K562 (cell line): ENCODE data around the gene PTGR3. TPM values are rescaled to one million over a fixed set of nuclear protein-coding genes. Genes with fewer than 3 reads are reported as not detected.

Source experiments
- ATAC-seq: fragments of 200-7000 bp; cut with Tn5 transposase; 3 replicates; pipeline ENCODE4 v1.9.1; 2020; ENCODE audit warnings: moderate library complexity
- BruUV-seq: library from RNA; stranded (reverse); fragments of 400-500 nt; replicated peaks from 2 replicates; lab custom pipeline; 2021; lab: Mats Ljungman, UMichigan
- CTCF ChIA-PET: fragments of 300-600 bp; formaldehyde crosslinking; extraction: SDS; loops from one replicate; lab custom pipeline; 2021; ENCODE audit warnings: low intra/inter-chr PET ratio; lab: Yijun Ruan, JAX
- POLR2A ChIA-PET: fragments of 300-600, 350-650 bp; sonication (Branson Sonifier 250); formaldehyde crosslinking; extraction: SDS; loops from one replicate; lab custom pipeline; 2021; ENCODE audit warnings: antibody characterized with exemption, inconsistent platforms; lab: Yijun Ruan, JAX
- DNase-seq, 4 experiments: peaks; one replicate each; pipeline versions ENCODE4 v3.0.0 to v3.0.0-alpha.2; 2011 to 2018; ENCODE audit warnings: low spot score in 3 of 4, mixed read lengths in 3 of 4; ENCODE audit errors: extremely low read depth in 1 of 4
- FAIRE-seq: peaks from 2 replicates; lab custom pipeline; 2011; peaks lifted over from hg19 to GRCh38; lab: Jason Lieb, UNC
- H2AFZ ChIP-seq: 2 replicates; pipeline ENCODE4 v1.6.0; 2011; ENCODE audit warnings: low read depth, low read length, control low read depth, inconsistent platforms
- H3K27ac ChIP-seq: fragments of 200-600 bp; 3 replicates; pipeline ENCODE4 v1.8.0; 2011; ENCODE audit warnings: low read depth, mild to moderate bottlenecking, control low read depth, inconsistent platforms, low read length, moderate library complexity, mixed read lengths; ENCODE audit errors: extremely low read depth
- H3K27me3 ChIP-seq, 2 experiments: fragments of 300-600 bp in 1 of 2; 2 replicates in 1 of 2; 3 replicates in 1 of 2; pipeline versions ENCODE4 v1.6.0 to v1.8.0; 2011; ENCODE audit warnings: inconsistent platforms in 2 of 2, low read length in 2 of 2, mild to moderate bottlenecking in 1 of 2, mixed read lengths in 1 of 2, moderate library complexity in 1 of 2; ENCODE audit not compliant: control insufficient read depth in 2 of 2, insufficient read depth in 2 of 2
- H3K36me3 ChIP-seq: fragments of 300-600 bp; 3 replicates; pipeline ENCODE4 v1.8.0; 2011; ENCODE audit warnings: mild to moderate bottlenecking, low read length, inconsistent platforms; ENCODE audit not compliant: control insufficient read depth, insufficient read depth
- H3K4me1 ChIP-seq, 2 experiments: fragments of 200-600 bp in 1 of 2; replicated peaks in 1 of 2; 2 replicates in 1 of 2; 3 replicates in 1 of 2; pipeline versions ENCODE4 v1.5.1 to v1.8.0; 2011; ENCODE audit warnings: inconsistent platforms in 2 of 2, low read length in 2 of 2, mild to moderate bottlenecking in 1 of 2, mixed read lengths in 1 of 2, moderate library complexity in 1 of 2; ENCODE audit not compliant: control insufficient read depth in 2 of 2, insufficient read depth in 2 of 2
- H3K4me2 ChIP-seq: 2 replicates; pipeline ENCODE4 v1.6.1; 2011; ENCODE audit warnings: low read length, control low read depth, inconsistent platforms, mixed read lengths; ENCODE audit not compliant: insufficient read depth
- H3K4me3 ChIP-seq: fragments of 200-600 bp; sonication (generic), shearing (Covaris generic); 2 replicates; pipeline ENCODE4 v1.5.1; 2016; ENCODE audit warnings: control low read depth, inconsistent platforms
- H3K79me2 ChIP-seq: fragments of 200-600 bp; 3 replicates; pipeline ENCODE4 v1.8.0; 2011; ENCODE audit warnings: low read length, inconsistent platforms; ENCODE audit not compliant: control insufficient read depth, insufficient read depth
- H3K9ac ChIP-seq, 2 experiments: 2 replicates each; pipeline versions ENCODE4 v1.6.0 to v1.6.1; 2011; ENCODE audit warnings: low read depth in 2 of 2, low read length in 2 of 2, control low read depth in 1 of 2, inconsistent platforms in 1 of 2, mild to moderate bottlenecking in 1 of 2, mixed read lengths in 1 of 2; ENCODE audit not compliant: insufficient read depth in 1 of 2
- H3K9me1 ChIP-seq: one replicate; pipeline ENCODE4 v1.6.0; 2011; ENCODE audit warnings: inconsistent platforms, mild to moderate bottlenecking, low read length, moderate library complexity; ENCODE audit not compliant: control insufficient read depth, insufficient read depth
- H3K9me3 ChIP-seq: replicated peaks from 2 replicates; pipeline ENCODE4 v1.5.1; 2011; ENCODE audit warnings: low read depth, low read length, inconsistent platforms; ENCODE audit not compliant: control insufficient read depth, insufficient read depth
- H4K20me1 ChIP-seq: replicated peaks from 2 replicates; pipeline ENCODE4 v1.6.1; 2011; ENCODE audit warnings: low read length, inconsistent platforms, mixed read lengths; ENCODE audit not compliant: control insufficient read depth, insufficient read depth
- CHD4 ChIP-seq: fragments of 200-600 bp; sonication (generic); IDR thresholded peaks from 3 replicates; pipeline ENCODE4 v1.6.1; 2012; ENCODE audit warnings: low read depth, mild to moderate bottlenecking, mixed read lengths, low read length, inconsistent platforms; ENCODE audit not compliant: insufficient read depth, insufficient replicate concordance, poor library complexity, severe bottlenecking
- MAFK ChIP-seq: IDR thresholded peaks from 2 replicates; pipeline ENCODE4 v1.6.1; 2011; ENCODE audit warnings: low read length, improper control_type of control experiment
- RUNX1 ChIP-seq: sonication (generic); IDR thresholded peaks from 2 replicates; pipeline ENCODE4 v1.6.1; 2016; ENCODE audit warnings: antibody characterized with exemption, low read depth
- ZKSCAN8 ChIP-seq: fragments of 200-800 bp; sonication (Bioruptor generic); IDR thresholded peaks from 2 replicates; pipeline ENCODE4 v1.6.1; 2016; ENCODE audit warnings: missing genetic modification characterization, missing compliant biosample characterization
- ZNF134 ChIP-seq: fragments of 250-450 bp; sonication (Bioruptor Pico); conservative IDR thresholded peaks from 2 replicates; pipeline ENCODE4 v1.4.0; 2020
- ZNF224 ChIP-seq: sonication (generic); formaldehyde crosslinking; IDR thresholded peaks from 2 replicates; pipeline ENCODE4 v1.8.0; 2022; ENCODE audit warnings: mild to moderate bottlenecking, missing genetic modification reagents
- ZNF764 ChIP-seq: fragments of 250-450 bp; sonication (Bioruptor Pico); IDR thresholded peaks from 2 replicates; pipeline ENCODE4 v1.4.0; 2020; ENCODE audit warnings: low read depth, mild to moderate bottlenecking, moderate library complexity
- WGBS: fragments of 100-300 bp; shearing (Covaris generic); methylation state at CpG from one replicate; pipeline ENCODE4 v1.1.6; 2016; ENCODE audit warnings: low coverage, mixed read lengths; ENCODE audit not compliant: insufficient coverage; ENCODE audit errors: missing lambda C conversion rate; 5-methylcytosine and 5-hydroxymethylcytosine counted together
- in situ Hi-C: fragments of 300-500 bp; cut with MboI; formaldehyde crosslinking; loops from 4 replicates; pipeline ENCODE4 v1.15.0; 2018; ENCODE audit warnings: inconsistent platforms, mixed read lengths
- intact Hi-C: fragments of 100-400 bp; cut with micrococcal nuclease; formaldehyde crosslinking; loops from 2 replicates; pipeline ENCODE4 v1.14.2; 2022
- polyA plus RNA-seq, 8 experiments: library from polyadenylated mRNA; depleted of rRNA in 4 of 8; stranded (reverse) in 5 of 8; unstranded in 3 of 8; fragments of >200 nt; fragmentation: Nextera tagmentation in 2 of 8; fragmentation: Illumina TruSeq in 1 of 8; extraction: Ambion mirVana in 2 of 8; extraction: Trizol in 1 of 8; gene quantifications; 2 replicates each; pipeline versions ENCODE4 v1.2.1 to v1.2.3, GENCODE V29; 2011 to 2014; ENCODE audit warnings: inconsistent platforms in 1 of 8, missing spikeins in 1 of 8
- total RNA-seq, 7 experiments: library from RNA; depleted of rRNA in 6 of 7; stranded (reverse); fragments of >200 nt in 6 of 7; fragmentation: Illumina TruSeq in 2 of 7; extraction: Trizol in 2 of 7; gene quantifications; 2 replicates each; pipeline versions ENCODE4 v1.2.1 to v1.2.3, GENCODE V29; 2011 to 2021; ENCODE audit warnings: low replicate concordance in 1 of 7
- TF ChIP-seq, protein P1 (sequence below): conservative IDR thresholded peaks from 2 replicates; pipeline ENCODE4 v1.6.1; 2011; ENCODE audit warnings: low read depth, mild to moderate bottlenecking, low read length; ENCODE audit not compliant: control insufficient read depth
- TF ChIP-seq, protein P2 (sequence below): fragments of 200-800 bp; sonication (Bioruptor generic); IDR thresholded peaks from 2 replicates; pipeline ENCODE4 v1.6.1; 2017; ENCODE audit warnings: missing genetic modification characterization, missing compliant biosample characterization

PTGR3 gene
- total and polyA plus RNA-seq, 9 of the 15 experiments (the other 6 are each of a cell fraction or from before 2014, with no cell fraction given), result 4.1 to 32.3 (median 15.3) TPM

DNA sequence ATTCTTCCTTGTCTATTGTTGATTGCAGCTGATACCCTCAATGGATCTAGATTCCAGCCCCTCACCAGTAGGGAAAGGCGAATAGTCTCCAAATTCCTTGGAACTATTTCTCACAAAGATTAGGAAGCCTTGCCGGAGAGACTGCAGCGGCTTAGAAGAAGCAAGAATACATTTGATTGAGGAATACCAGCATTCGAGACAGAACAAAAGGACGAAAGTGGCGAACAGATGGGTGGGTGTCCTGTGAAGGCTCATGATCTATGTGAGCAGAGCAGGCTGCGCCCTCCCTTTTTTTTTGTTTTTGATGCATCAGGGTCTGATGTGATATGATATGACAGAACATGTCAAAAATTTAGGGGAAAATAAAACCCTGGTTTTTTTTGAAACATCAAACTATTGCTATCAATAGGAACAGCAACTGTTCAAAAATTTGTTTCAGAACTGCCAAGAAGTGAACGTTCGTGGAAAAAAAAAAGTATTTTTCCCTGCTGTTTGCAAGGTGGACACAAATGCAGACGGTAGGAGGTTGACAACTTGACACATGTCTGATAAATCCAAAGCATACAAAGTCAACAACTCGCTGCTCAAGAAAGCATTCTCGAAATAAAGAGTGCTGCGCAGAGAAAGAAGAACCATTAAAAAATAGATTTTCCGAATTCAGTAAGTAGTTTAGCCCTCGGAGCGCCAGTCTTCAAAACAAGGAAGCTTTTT is 49.1 kb downstream of the PTGR3 start:
- Histone ChIP-seq H4K20me1 (no peaks in the 10 kb centered on the region), H3K9me3 (no peaks in the 10 kb centered on the region), H3K27me3 (peaks cover 25 to 85% of the 10 kb centered on the region in 2 experiments), H3K4me3 (no peak overlapping the region), H3K4me1 (peaks cover 0 to 7% of the 10 kb centered on the region in 2 experiments; a peak in 1 of 5 replicates), H3K9me1 (no peaks in the 10 kb centered on the region), H3K79me2 (no peaks in the 10 kb centered on the region), H3K9ac (no peak overlapping the region), H3K4me2 (no peak overlapping the region), H3K36me3 (no peaks in the 10 kb centered on the region), H2AFZ (no peak overlapping the region), H3K27ac (no peak overlapping the region)
- intact Hi-C loops, result loop anchor here (10.0 kb wide), 1 partner anchor 315 kb away; no protein-coding TSS in a partner anchor
- ATAC-seq (no peak), DNase-seq (no peak), FAIRE-seq (no peak)
- ChIA-PET CTCF (no interaction called here), POLR2A (no interaction called here)
- in situ Hi-C loops, result no loop called here
- no TSS peak for BruUV-seq
- TF ChIP-seq ZNF764 (CRISPR knock-in tag), result no peak
- no peak for TF ChIP-seq RUNX1
- TF ChIP-seq ZNF224 (CRISPR knock-in tag), result no peak
- TF ChIP-seq, protein P1, sequence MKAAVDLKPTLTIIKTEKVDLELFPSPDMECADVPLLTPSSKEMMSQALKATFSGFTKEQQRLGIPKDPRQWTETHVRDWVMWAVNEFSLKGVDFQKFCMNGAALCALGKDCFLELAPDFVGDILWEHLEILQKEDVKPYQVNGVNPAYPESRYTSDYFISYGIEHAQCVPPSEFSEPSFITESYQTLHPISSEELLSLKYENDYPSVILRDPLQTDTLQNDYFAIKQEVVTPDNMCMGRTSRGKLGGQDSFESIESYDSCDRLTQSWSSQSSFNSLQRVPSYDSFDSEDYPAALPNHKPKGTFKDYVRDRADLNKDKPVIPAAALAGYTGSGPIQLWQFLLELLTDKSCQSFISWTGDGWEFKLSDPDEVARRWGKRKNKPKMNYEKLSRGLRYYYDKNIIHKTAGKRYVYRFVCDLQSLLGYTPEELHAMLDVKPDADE, result no peak
- no peak for TF ChIP-seq CHD4
- TF ChIP-seq, protein P2, sequence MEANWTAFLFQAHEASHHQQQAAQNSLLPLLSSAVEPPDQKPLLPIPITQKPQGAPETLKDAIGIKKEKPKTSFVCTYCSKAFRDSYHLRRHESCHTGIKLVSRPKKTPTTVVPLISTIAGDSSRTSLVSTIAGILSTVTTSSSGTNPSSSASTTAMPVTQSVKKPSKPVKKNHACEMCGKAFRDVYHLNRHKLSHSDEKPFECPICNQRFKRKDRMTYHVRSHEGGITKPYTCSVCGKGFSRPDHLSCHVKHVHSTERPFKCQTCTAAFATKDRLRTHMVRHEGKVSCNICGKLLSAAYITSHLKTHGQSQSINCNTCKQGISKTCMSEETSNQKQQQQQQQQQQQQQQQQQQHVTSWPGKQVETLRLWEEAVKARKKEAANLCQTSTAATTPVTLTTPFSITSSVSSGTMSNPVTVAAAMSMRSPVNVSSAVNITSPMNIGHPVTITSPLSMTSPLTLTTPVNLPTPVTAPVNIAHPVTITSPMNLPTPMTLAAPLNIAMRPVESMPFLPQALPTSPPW, result no peak
- TF ChIP-seq MAFK, result no peak
- no peak for TF ChIP-seq ZNF134
- TF ChIP-seq ZKSCAN8, result no peak
- WGBS, result 7% methylated on average over 16 of the region's 16 CpGs
